Mesenchymal stem cell (in vitro differentiated cells and primary cell): Measurements from ENCODE around the gene SH2D5.

Source experiments
- DNase-seq: peaks from one replicate; pipeline ENCODE4 v3.0.0-alpha.2; 2013
- H2AFZ ChIP-seq: one replicate; pipeline ENCODE4 v1.6.1; 2013; ENCODE audit warnings: low read depth, mild to moderate bottlenecking, control low read depth, inconsistent platforms, low read length, moderate library complexity
- H2AK5ac ChIP-seq: 2 replicates; pipeline ENCODE4 v1.6.1; 2013; ENCODE audit warnings: low read length, moderate library complexity, mild to moderate bottlenecking, inconsistent platforms; ENCODE audit not compliant: severe bottlenecking
- H2BK120ac ChIP-seq: one replicate; pipeline ENCODE4 v1.6.1; 2013; ENCODE audit warnings: low read depth, mild to moderate bottlenecking, inconsistent platforms, low read length, moderate library complexity
- H2BK12ac ChIP-seq, 2 experiments: one replicate each; pipeline ENCODE4 v1.6.1; 2013; ENCODE audit warnings: inconsistent platforms in 2 of 2, low read length in 2 of 2, mild to moderate bottlenecking in 2 of 2, moderate library complexity in 2 of 2, control low read depth in 1 of 2
- H2BK15ac ChIP-seq: one replicate; pipeline ENCODE4 v1.6.1; 2013; ENCODE audit warnings: mild to moderate bottlenecking, low read depth, inconsistent platforms; ENCODE audit not compliant: poor library complexity, severe bottlenecking
- H2BK5ac ChIP-seq: 2 replicates; pipeline ENCODE4 v1.6.1; 2013; ENCODE audit warnings: low read depth, mild to moderate bottlenecking, low read length, control low read depth, inconsistent platforms; ENCODE audit not compliant: poor library complexity, severe bottlenecking
- H3K14ac ChIP-seq, 2 experiments: one replicate each; pipeline ENCODE4 v1.6.1; 2013; ENCODE audit warnings: inconsistent platforms in 2 of 2, low read length in 2 of 2, control low read depth in 1 of 2, mild to moderate bottlenecking in 1 of 2, moderate library complexity in 1 of 2
- H3K18ac ChIP-seq, 2 experiments: one replicate each; pipeline ENCODE4 v1.6.1; 2013; ENCODE audit warnings: inconsistent platforms in 2 of 2, low read length in 2 of 2, control low read depth in 1 of 2, low read depth in 1 of 2, mild to moderate bottlenecking in 1 of 2
- H3K23ac ChIP-seq, 2 experiments: one replicate each; pipeline ENCODE4 v1.6.1; 2013; ENCODE audit warnings: inconsistent platforms in 2 of 2, low read length in 2 of 2, mild to moderate bottlenecking in 2 of 2, moderate library complexity in 2 of 2, control low read depth in 1 of 2
- H3K27ac ChIP-seq: 2 replicates; pipeline ENCODE4 v1.5.1; 2013; ENCODE audit warnings: mild to moderate bottlenecking, moderate library complexity, low read length, control low read depth, inconsistent platforms; ENCODE audit not compliant: poor library complexity, severe bottlenecking
- H3K27me3 ChIP-seq, 2 experiments: 2 replicates each; pipeline versions ENCODE4 v1.6.1 to v1.7.0; 2013; ENCODE audit warnings: low read length in 2 of 2, mild to moderate bottlenecking in 2 of 2, moderate library complexity in 2 of 2, control low read depth in 1 of 2, inconsistent platforms in 1 of 2; ENCODE audit not compliant: control insufficient read depth in 1 of 2, insufficient read depth in 1 of 2
- H3K36me3 ChIP-seq, 2 experiments: 2 replicates each; pipeline versions ENCODE4 v1.6.1 to v1.7.0; 2013; ENCODE audit warnings: low read length in 2 of 2, control low read depth in 1 of 2, inconsistent platforms in 1 of 2, low read depth in 1 of 2, mild to moderate bottlenecking in 1 of 2; ENCODE audit not compliant: insufficient read depth in 2 of 2, control insufficient read depth in 1 of 2
- H3K4ac ChIP-seq, 2 experiments: one replicate each; pipeline ENCODE4 v1.6.1; 2013; ENCODE audit warnings: inconsistent platforms in 2 of 2, low read length in 2 of 2, mild to moderate bottlenecking in 2 of 2, moderate library complexity in 2 of 2, control low read depth in 1 of 2, low read depth in 1 of 2
- H3K4me1 ChIP-seq: 2 replicates; pipeline ENCODE4 v1.6.1; 2013; ENCODE audit warnings: low read depth, low read length, control low read depth; ENCODE audit not compliant: control insufficient read depth, insufficient read depth
- H3K4me2 ChIP-seq: 2 replicates; pipeline ENCODE4 v1.6.1; 2013; ENCODE audit warnings: low read length, mild to moderate bottlenecking, inconsistent platforms; ENCODE audit not compliant: poor library complexity, severe bottlenecking
- H3K4me3 ChIP-seq, 2 experiments: 2 replicates each; pipeline versions ENCODE4 v1.5.1 to v1.7.0; 2013; ENCODE audit warnings: low read length in 2 of 2, mild to moderate bottlenecking in 2 of 2, control low read depth in 1 of 2, low read depth in 1 of 2; ENCODE audit not compliant: insufficient read depth in 1 of 2
- H3K79me1 ChIP-seq: replicated peaks from 2 replicates; pipeline ENCODE4 v1.6.1; 2013; ENCODE audit warnings: mild to moderate bottlenecking, control low read depth, low read length, inconsistent platforms; ENCODE audit not compliant: poor library complexity, severe bottlenecking
- H3K9ac ChIP-seq: 2 replicates; pipeline ENCODE4 v1.7.0; 2013; ENCODE audit warnings: mild to moderate bottlenecking, low read length, moderate library complexity
- H3K9me3 ChIP-seq: 2 replicates; pipeline ENCODE4 v1.7.0; 2013; ENCODE audit warnings: mild to moderate bottlenecking, low read length; ENCODE audit not compliant: control insufficient read depth
- H4K8ac ChIP-seq: one replicate; pipeline ENCODE4 v1.6.1; 2013; ENCODE audit warnings: inconsistent platforms, mild to moderate bottlenecking, low read length, moderate library complexity
- H4K91ac ChIP-seq: one replicate; pipeline ENCODE4 v1.6.1; 2013; ENCODE audit warnings: mild to moderate bottlenecking, low read length, inconsistent platforms
- WGBS: methylation state at CpG from one replicate; pipeline ENCODE4 v1.1.7; 2013; ENCODE audit warnings: mixed read lengths; 5-methylcytosine and 5-hydroxymethylcytosine counted together

Gene SH2D5

DNA sequence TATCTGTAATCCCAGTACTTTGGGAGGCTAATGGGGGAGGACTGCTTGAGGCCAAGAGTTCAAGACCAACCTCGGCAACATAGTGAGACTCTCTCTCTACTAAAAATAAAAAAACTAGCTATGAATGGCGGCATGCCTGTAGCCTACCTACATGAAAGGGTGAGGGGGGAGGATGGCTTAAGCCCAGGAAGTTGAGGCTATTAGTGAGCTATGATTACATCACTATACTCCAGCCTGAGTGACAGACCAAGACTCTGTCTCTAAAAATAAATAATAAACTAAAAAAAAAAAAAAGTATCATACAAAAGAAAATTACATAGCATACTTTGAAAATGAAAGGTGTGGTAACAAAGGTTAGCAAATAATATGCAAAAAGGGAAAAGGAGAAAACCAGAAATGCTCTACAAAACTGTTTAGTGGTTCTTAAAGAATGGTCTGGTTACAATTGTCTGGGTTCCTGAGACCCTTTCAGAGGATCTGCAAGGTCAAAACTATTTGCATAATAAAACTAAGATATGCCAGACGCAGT is 19.0 kb upstream of the SH2D5 start:
- H4K91ac ChIP-seq, result no peak overlapping the region
- H3K14ac ChIP-seq, result no peak overlapping the region
- DNase-seq, result no peak
- H2AK5ac ChIP-seq, result no peak overlapping the region
- peaks cover 17% of the 10 kb centered on the region for H3K79me1 ChIP-seq
- no peak overlapping the region for H2AFZ ChIP-seq
- H2BK5ac ChIP-seq, result no peak overlapping the region
- no peak overlapping the region for H2BK120ac ChIP-seq
- no peaks in the 10 kb centered on the region for H3K4me1 ChIP-seq
- no peak overlapping the region for H3K4ac ChIP-seq
- no peak overlapping the region for H3K4me3 ChIP-seq
- no peak overlapping the region for H3K23ac ChIP-seq
- 95% methylated on average over 1 of the region's 3 CpGs for WGBS
- no peak overlapping the region for H4K8ac ChIP-seq
- H2BK12ac ChIP-seq, result no peak overlapping the region
- peaks cover 30 to 91% of the 10 kb centered on the region in 2 experiments for H3K36me3 ChIP-seq
- H3K9me3 ChIP-seq, result no peaks in the 10 kb centered on the region
- no peaks in the 10 kb centered on the region for H3K27me3 ChIP-seq
- no peak overlapping the region for H2BK15ac ChIP-seq
- no peak overlapping the region for H3K27ac ChIP-seq
- H3K9ac ChIP-seq, result no peak overlapping the region
- H3K4me2 ChIP-seq, result no peak overlapping the region
- no peak overlapping the region for H3K18ac ChIP-seq

DNA sequence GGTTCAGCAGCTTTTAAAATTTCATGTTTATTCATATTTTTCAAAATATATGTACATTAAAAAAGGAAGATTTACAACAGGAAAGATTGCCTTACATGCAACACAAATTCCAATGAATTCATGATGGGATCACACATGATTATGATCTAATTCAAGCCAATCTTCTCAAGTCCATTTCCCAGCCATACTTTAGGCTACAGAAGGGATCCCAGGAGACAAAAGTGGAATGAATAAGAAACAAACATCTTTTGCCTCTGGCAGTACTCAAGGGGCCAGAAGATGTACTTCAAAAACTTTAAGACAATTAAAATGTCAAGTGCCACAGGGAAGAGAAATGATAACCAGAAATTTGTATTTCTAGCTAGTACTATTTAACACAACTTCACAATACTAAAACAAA is 10.2 kb upstream of the SH2D5 start:
- peaks cover 20 to 88% of the 10 kb centered on the region in 2 experiments for H3K36me3 ChIP-seq
- no peaks in the 10 kb centered on the region for H3K9me3 ChIP-seq
- DNase-seq, result no peak
- no peak overlapping the region for H3K14ac ChIP-seq
- no peak overlapping the region for H3K4me2 ChIP-seq
- no peak overlapping the region for H3K18ac ChIP-seq
- peaks cover 12% of the 10 kb centered on the region for H3K79me1 ChIP-seq
- no peak overlapping the region for H4K8ac ChIP-seq
- no peak overlapping the region for H2AFZ ChIP-seq
- no peaks in the 10 kb centered on the region for H3K27me3 ChIP-seq
- no peak overlapping the region for H3K27ac ChIP-seq
- no peak overlapping the region for H2BK15ac ChIP-seq
- no peak overlapping the region for H3K23ac ChIP-seq
- H2BK12ac ChIP-seq, result no peak overlapping the region
- peaks cover 3% of the 10 kb centered on the region for H3K4me1 ChIP-seq
- no peak overlapping the region for H2AK5ac ChIP-seq
- no peak overlapping the region for H4K91ac ChIP-seq
- no peak overlapping the region for H2BK5ac ChIP-seq
- peak overlapping the region; percentile 40 for H3K9ac ChIP-seq
- H3K4ac ChIP-seq, result no peak overlapping the region
- H2BK120ac ChIP-seq, result no peak overlapping the region
- no peak overlapping the region for H3K4me3 ChIP-seq

DNA sequence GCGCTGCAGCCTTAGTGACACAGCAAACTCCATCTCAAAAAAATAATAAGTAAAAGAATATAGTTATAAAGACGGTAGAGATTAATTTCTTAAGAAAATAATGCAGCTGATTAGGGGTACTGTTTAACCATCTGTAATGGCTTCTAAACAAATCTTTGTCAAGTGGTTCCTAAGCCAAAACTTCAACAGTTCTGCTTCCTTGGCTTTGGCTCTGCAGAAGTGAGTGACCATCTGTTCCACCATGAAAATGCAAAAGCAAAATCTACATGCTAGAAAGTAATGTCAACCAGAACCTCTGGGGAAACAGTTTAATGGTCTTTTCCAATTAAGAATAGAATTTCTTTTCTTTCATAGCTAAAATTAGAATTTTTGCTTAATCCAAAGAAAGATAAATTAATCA is 8.3 kb upstream of the SH2D5 start:
- DNase-seq, result no peak
- no peak overlapping the region for H3K27ac ChIP-seq
- H3K4ac ChIP-seq, result no peak overlapping the region
- no peak overlapping the region for H3K4me3 ChIP-seq
- peaks cover 3% of the 10 kb centered on the region for H3K4me1 ChIP-seq
- H3K27me3 ChIP-seq, result no peaks in the 10 kb centered on the region
- H2BK5ac ChIP-seq, result no peak overlapping the region
- H3K18ac ChIP-seq, result no peak overlapping the region
- no peaks in the 10 kb centered on the region for H3K9me3 ChIP-seq
- no peak overlapping the region for H2AFZ ChIP-seq
- H3K9ac ChIP-seq, result no peak overlapping the region
- no peak overlapping the region for H2BK12ac ChIP-seq
- H3K4me2 ChIP-seq, result no peak overlapping the region
- H2AK5ac ChIP-seq, result no peak overlapping the region
- H3K23ac ChIP-seq, result no peak overlapping the region
- no peak overlapping the region for H4K91ac ChIP-seq
- H3K14ac ChIP-seq, result no peak overlapping the region
- no peak overlapping the region for H4K8ac ChIP-seq
- no CpG with 5 or more reads among the region's 2 CpGs for WGBS
- H3K36me3 ChIP-seq, result peaks cover 21 to 83% of the 10 kb centered on the region in 2 experiments
- H3K79me1 ChIP-seq, result peaks cover 14% of the 10 kb centered on the region
- no peak overlapping the region for H2BK120ac ChIP-seq
- H2BK15ac ChIP-seq, result no peak overlapping the region

DNA sequence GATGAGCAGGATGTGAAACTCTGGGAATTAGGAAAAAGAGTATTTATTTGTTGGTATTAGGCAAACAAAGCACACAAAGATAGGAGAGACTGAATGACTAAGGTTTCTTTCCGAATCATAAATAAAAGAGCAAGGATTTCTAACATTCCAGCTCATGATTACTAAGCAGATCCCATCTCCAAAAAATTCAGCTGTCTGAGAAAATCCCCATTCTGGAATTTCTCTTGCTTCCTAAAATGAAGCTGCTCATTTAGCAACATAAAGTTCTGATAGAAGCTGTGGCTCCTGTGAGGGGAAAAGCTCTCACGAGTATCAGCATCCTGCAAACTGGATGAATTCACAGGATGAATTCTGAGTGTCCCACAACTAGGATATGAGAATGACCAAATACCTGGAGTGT is 6.7 kb upstream of the SH2D5 start:
- Histone ChIP-seq H2BK5ac (no peak overlapping the region), H3K4me2 (no peak overlapping the region), H3K9ac (peak overlapping the region; percentile 82), H3K4me3 (no peak overlapping the region), H2AK5ac (peak overlapping the region; percentile 54), H3K18ac (no peak overlapping the region), H3K27me3 (no peaks in the 10 kb centered on the region), H4K8ac (no peak overlapping the region), H2BK12ac (no peak overlapping the region), H3K79me1 (peaks cover 11% of the 10 kb centered on the region), H2BK120ac (no peak overlapping the region), H3K14ac (no peak overlapping the region), H3K4me1 (peaks cover 3% of the 10 kb centered on the region), H3K23ac (no peak overlapping the region), H3K36me3 (peaks cover 19 to 69% of the 10 kb centered on the region in 2 experiments), H2AFZ (no peak overlapping the region), H4K91ac (no peak overlapping the region), H3K9me3 (no peaks in the 10 kb centered on the region), H2BK15ac (no peak overlapping the region), H3K4ac (no peak overlapping the region), H3K27ac (peak overlapping the region; percentile 67)
- DNase-seq, result peak; percentile 51
- WGBS, result 21% methylated on average over 2 of the region's 2 CpGs
